Osteocyte (in vitro differentiated cells): ENCODE measurements around the gene ZNF76. TPM values are rescaled to one million over a fixed set of nuclear protein-coding genes. Genes with fewer than 3 reads are reported as not detected.

Source experiments
- DNase-seq: peaks from one replicate; pipeline ENCODE4 v3.0.0; 2021; ENCODE audit warnings: mixed read lengths; ENCODE audit not compliant: unreplicated experiment; ENCODE audit errors: extremely low spot score
- H3K27ac Mint-ChIP-seq: one replicate; pipeline ENCODE4 v1.8.0; 2021; ENCODE audit warnings: mild to moderate bottlenecking, mixed read lengths; ENCODE audit not compliant: unreplicated experiment
- H3K27me3 Mint-ChIP-seq: one replicate; pipeline ENCODE4 v1.8.0; 2021; ENCODE audit warnings: mixed read lengths; ENCODE audit not compliant: unreplicated experiment
- H3K36me3 Mint-ChIP-seq: one replicate; pipeline ENCODE4 v1.8.0; 2021; ENCODE audit warnings: mixed read lengths; ENCODE audit not compliant: unreplicated experiment
- H3K4me1 Mint-ChIP-seq: one replicate; pipeline ENCODE4 v1.8.0; 2021; ENCODE audit warnings: mixed read lengths; ENCODE audit not compliant: unreplicated experiment
- H3K4me3 Mint-ChIP-seq: one replicate; pipeline ENCODE4 v1.8.0; 2021; ENCODE audit warnings: mild to moderate bottlenecking, moderate library complexity, mixed read lengths; ENCODE audit not compliant: unreplicated experiment
- H3K9me3 Mint-ChIP-seq: one replicate; pipeline ENCODE4 v1.8.0; 2021; ENCODE audit warnings: mixed read lengths; ENCODE audit not compliant: unreplicated experiment
- CTCF ChIP-seq: fragments of 200-600 bp; sonication (generic); IDR thresholded peaks from 2 replicates; pipeline ENCODE4 v1.5.0; 2021; ENCODE audit warnings: antibody characterized with exemption, mild to moderate bottlenecking, moderate library complexity
- total RNA-seq: library from RNA; stranded (reverse); gene quantifications from 2 replicates; pipeline ENCODE4 v1.2.1, GENCODE V29; 2021

The ZNF76 gene
- total RNA-seq, 1 donor from 2014 or later: 32.9 TPM

- no peak overlapping the region for H3K27ac Mint-ChIP-seq
- H3K9me3 Mint-ChIP-seq: no peaks in the 10 kb centered on the region
- H3K27me3 Mint-ChIP-seq: peaks cover 16% of the 10 kb centered on the region
- no peaks in the 10 kb centered on the region for H3K36me3 Mint-ChIP-seq
- DNase-seq: no peak
- peak overlapping the region; percentile 74 for H3K4me3 Mint-ChIP-seq
- TF ChIP-seq CTCF: no peak
- peaks cover 46% of the 10 kb centered on the region for H3K4me1 Mint-ChIP-seq
Measured at GRCh38 chr6:35215665-35216411, 43.7 kb upstream of the ZNF76 start.

GRCh38 chr6:35216412-35216732 is 43.2 kb upstream of the ZNF76 start:
- H3K27ac Mint-ChIP-seq: no peak overlapping the region
- TF ChIP-seq CTCF: no peak
- H3K9me3 Mint-ChIP-seq: no peaks in the 10 kb centered on the region
- H3K4me1 Mint-ChIP-seq: peaks cover 46% of the 10 kb centered on the region
- no peak for DNase-seq
- no peak overlapping the region for H3K4me3 Mint-ChIP-seq
- peaks cover 16% of the 10 kb centered on the region for H3K27me3 Mint-ChIP-seq
- no peaks in the 10 kb centered on the region for H3K36me3 Mint-ChIP-seq

- Mint-ChIP-seq H3K9me3 (no peaks in the 10 kb centered on the region), H3K4me3 (no peak overlapping the region), H3K36me3 (no peaks in the 10 kb centered on the region), H3K27ac (peak overlapping the region; percentile 42), H3K27me3 (peaks cover 12% of the 10 kb centered on the region), H3K4me1 (peaks cover 46% of the 10 kb centered on the region)
- DNase-seq: no peak
- TF ChIP-seq CTCF: no peak
Measured at GRCh38 chr6:35216851-35217811, 42.4 kb upstream of the ZNF76 start.

GRCh38 chr6:35218021-35218420 is 41.5 kb upstream of the ZNF76 start:
- Mint-ChIP-seq H3K4me1 (peaks cover 44% of the 10 kb centered on the region), H3K27me3 (peaks cover 3% of the 10 kb centered on the region), H3K27ac (peak overlapping the region; percentile 42), H3K36me3 (no peaks in the 10 kb centered on the region), H3K4me3 (no peak overlapping the region), H3K9me3 (no peaks in the 10 kb centered on the region)
- no peak for TF ChIP-seq CTCF
- DNase-seq: no peak

- no peaks in the 10 kb centered on the region for H3K9me3 Mint-ChIP-seq
- H3K27ac Mint-ChIP-seq: no peak overlapping the region
- TF ChIP-seq CTCF: no peak
- no peaks in the 10 kb centered on the region for H3K27me3 Mint-ChIP-seq
- H3K4me3 Mint-ChIP-seq: no peak overlapping the region
- peaks cover 40% of the 10 kb centered on the region for H3K4me1 Mint-ChIP-seq
- H3K36me3 Mint-ChIP-seq: no peaks in the 10 kb centered on the region
- DNase-seq: no peak
Measured at GRCh38 chr6:35218456-35218855, 41.1 kb upstream of the ZNF76 start.
